Myocyte (in vitro differentiated cells): ENCODE results near the gene LRRC36. TPM values are rescaled to one million over a fixed set of nuclear protein-coding genes. Genes with fewer than 3 reads are reported as not detected.

ENCODE experiments used
- DNase-seq: peaks from one replicate; pipeline ENCODE4 v3.0.0-alpha.2; 2012; ENCODE audit warnings: low read depth
- total RNA-seq: library from RNA; depleted of rRNA; stranded (reverse); fragments of >200 nt; gene quantifications from 2 replicates; pipeline ENCODE4 v1.2.3, GENCODE V29; 2014

Gene LRRC36
- total RNA-seq, 1 donor from 2014 or later, result not detected

DNA sequence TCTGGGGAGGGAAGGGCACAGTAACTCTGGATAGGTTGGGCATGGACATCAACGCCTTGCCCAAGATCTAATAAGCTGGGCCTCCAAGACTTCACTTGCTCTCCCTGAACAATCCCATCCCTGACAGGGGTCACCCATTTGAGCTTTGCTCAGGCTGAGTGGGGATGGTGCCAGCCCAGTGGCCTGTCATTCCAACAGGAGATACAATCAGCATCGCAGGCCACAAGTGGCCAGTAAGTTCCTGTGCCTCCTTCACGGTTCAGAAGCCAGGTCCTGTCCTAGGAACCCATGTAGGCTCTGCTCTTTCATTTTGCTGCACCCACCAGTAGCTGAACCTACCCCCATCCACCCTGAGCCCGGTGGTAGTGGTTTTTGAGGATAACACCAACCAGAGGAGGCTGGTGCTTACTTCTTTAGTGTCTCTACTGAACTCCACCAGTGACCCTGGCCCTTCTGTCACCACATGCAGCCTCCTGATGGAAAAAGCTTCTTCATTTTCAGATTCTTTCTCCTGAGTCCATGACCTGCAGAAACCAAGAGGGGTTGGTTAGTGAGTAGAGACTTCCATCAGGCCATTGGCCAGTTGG is 32.4 kb upstream of the LRRC36 start:
- no peak for DNase-seq

DNA sequence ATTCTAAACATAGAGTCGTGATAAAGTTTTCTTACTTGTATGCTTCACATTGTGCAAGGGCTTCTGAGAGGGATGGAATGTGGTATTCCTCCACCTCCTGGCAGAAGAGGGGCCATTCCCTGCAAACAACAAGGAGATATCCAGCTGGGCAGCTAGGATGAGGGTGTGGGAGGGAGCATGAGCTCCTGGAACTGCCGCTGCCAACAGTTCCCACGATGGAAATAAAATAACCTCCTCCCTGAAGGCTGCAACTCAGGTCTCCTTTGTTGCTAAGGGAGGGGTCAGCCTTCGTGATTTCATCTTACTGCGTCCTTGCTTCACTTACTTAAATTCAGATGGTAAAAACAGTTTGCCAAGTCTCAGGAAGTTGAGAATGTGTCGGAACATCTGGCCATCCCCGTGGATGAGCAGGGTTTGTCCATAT is 31.7 kb upstream of the LRRC36 start:
- no peak for DNase-seq

DNA sequence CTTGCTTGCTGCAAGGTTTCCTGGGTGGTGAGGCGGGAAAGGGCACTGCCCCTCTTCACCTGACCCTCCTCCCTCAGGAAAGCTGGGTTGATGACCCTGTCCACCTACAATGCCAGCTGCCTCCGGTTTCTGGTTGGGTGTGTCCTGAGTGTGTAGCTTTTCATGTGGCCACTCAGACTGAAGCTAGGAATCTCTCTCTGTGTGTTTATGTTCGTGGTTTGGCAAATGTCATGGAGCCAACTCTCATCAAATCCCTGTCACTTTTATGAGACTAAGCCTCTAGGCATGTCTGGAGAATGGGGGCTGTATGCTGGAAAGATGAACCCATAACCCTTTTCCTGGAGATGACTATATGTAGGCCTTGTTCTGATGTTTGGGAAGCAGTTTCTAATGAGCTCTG is 30.2 kb upstream of the LRRC36 start:
- DNase-seq, result peak; percentile 62

DNA sequence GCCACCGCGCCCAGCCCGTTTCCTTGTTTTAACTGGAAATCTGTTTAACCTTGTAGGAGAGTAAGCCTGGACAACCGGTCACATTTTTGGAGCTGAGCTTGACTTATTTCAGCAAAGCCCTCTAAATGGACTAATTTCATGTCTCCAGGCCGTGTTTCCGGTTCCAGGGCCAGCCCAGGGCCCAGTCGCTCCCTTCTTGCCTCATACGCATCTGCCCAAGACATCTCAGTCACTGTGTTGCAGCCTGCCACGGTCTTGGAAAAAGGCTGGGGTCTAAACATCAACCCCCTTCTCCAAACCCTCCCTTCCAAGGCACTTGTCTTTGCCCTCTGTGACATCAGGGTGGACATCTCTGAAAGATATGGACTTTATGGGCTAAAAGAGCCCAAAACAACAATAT is 28.3 kb upstream of the LRRC36 start:
- no peak for DNase-seq

DNA sequence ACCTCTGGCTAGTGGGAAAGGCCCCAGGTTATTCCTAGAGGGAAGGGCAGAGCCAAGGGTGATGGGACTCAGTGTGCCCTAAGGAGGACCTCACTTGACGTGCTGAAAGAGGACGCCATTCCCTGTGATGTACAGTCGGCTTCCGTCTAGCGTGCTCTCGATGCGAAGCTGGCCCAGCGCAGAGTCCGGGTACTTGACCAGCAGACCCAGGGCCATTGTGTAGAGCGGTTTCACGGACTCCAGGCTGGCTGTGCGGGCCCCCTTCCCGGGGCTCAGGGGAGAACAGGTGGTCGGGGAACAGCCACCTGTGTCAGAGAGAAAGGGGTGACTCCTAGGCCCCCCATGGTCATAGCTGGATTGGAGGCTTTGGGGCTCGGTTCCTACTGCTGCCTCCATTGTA is 27.3 kb upstream of the LRRC36 start:
- no peak for DNase-seq

DNA sequence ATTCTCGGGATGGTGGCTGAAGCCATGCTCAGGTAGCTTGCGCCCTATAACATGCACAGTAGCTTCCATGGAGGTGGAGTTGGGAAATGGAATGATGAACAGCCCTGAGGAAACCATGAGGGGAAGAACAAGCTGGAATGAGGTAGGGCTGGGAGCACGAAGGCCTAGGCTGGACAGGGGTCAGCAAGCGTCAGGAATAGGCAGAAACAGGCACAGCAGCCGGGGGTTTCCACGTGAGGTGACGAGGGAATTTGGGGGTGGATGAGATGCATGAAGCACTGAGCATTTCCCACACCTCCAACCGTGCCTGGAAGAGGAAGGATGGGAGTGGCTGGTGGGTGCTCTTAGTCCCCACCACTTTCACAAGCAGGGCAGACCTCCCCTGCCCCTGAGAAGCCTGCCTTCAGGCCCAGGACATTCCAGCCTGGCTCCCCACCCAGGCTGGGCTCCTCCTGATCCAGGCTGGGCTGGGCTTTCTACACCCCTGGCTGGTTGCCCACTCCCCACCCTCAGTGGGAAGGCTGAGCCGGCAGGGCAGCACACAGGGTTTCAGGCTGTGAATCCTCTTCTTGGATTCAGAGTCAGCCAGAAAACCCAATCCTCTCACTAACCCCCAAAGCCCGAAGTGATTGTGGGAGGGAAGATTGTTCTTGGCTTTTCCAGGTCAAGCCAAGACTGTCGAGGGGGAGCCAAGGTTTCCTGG is 25.4 kb upstream of the LRRC36 start:
- peak; percentile 23 for DNase-seq

DNA sequence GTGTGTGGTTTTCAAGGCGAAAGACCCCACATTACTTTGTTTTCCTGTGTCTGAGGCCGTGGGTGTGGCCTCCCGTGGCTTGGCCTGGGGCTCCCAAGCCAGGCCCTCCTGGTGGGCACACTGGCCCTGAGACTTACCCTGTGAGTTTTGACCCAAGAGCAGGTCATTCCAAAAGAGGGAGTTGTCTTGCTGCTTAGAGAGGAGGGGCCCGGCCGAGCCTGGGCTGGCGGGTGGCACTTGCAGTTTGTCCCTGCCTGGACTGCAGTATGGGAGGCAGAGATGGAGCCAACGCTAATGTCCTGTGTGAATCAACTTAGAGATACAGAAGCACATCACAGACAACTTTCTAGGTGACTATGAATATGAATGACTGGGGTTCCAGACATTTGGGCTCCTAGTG is 24.5 kb upstream of the LRRC36 start:
- no peak for DNase-seq

DNA sequence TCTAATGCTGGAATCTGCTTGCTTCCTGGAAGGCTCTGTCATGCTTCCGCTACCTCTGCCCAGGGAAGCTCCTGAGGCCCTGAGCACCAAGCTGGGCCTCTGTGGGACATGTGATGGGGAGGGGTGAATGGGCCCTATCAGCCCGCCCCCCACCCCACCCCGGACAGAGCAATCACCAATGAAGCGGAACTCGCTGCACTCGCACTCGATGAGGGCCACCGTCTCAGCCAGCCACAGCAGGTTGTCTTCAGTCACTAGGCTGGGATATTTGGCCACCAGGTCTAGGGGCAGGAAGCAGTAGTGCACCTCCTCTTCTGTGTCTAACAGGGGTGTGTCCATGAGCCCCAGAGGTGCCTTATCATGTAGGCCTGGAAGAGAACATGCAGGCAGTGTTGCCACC is 23.6 kb upstream of the LRRC36 start:
- no peak for DNase-seq

DNA sequence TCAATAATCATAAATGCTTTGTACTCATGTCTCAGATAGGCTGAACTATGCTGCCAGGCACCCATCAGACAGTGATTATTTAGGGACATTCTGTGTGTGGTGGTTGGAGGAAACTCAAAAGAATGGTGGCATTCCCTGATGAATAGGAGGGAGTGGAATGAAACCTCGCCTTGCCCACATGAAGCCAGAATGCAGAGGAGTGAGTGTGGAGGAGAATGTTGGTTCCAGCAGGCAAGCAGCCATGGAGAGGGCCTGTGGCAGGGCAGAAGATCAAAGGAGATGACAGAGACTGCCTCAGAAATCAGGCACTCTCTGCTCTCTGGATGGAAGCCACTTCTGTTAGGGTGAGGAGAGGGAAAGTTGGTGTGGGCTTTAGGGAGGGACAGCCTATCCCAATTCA is 22.6 kb upstream of the LRRC36 start:
- peak; percentile 79 for DNase-seq

DNA sequence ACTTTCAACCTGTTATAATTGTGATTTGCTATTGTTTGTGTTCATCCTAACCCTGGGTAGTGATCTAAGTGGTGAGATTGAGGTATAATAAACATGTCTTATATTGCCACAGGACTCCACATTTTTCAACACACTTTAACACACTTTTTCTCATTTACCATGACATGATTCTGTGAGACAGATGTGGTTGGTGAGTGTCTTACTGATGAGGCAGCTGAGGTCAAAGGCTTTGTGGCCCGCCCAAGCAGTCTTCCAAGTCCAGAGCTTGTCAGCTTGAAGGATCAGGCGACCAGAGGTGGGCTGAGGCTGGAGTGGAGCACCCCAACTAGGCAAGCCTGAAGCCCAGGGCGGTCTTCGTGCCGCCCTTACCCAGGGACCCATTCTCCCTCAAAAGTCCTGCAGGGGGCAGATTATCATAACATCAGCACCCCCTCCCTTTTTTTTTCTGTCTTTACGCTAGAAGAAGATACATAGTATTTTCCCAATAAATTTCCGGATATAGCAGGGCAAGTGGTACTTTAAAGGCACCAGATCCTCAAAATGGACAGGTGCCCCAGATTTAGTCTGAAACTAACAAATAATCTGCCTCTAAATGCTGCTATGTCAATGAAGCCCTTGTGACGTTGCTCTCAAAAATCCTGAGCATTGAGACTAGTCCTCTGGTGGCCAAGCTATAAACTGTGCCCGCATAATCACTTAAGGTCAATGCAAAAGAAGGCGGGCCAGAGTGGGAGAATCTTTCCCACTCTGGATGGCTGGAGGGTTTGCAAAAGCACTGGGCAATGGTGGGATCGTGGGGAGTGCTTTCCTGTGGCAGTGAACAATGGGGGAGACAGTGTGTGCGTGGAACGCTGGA is 21.2 kb upstream of the LRRC36 start:
- no peak for DNase-seq

DNA sequence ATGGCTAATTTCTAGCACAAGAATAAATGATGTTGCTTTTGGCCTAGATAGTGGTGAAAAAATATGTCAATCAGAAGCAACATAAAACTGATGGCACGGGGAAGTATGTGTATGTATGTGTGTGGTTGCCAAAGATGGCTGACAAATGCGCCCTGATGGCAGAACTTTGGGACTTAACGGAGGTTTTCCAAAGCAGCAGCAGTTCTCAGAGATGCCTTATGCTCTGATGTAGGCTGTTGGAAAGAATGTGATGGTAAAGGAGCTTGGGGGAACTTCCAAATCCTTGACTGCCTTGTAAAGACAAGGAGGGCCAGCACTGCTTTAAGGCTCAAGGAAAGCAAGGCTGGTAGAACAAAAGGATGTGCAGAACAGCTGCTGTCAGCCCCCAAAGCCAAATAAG is 16.1 kb upstream of the LRRC36 start:
- DNase-seq, result no peak

DNA sequence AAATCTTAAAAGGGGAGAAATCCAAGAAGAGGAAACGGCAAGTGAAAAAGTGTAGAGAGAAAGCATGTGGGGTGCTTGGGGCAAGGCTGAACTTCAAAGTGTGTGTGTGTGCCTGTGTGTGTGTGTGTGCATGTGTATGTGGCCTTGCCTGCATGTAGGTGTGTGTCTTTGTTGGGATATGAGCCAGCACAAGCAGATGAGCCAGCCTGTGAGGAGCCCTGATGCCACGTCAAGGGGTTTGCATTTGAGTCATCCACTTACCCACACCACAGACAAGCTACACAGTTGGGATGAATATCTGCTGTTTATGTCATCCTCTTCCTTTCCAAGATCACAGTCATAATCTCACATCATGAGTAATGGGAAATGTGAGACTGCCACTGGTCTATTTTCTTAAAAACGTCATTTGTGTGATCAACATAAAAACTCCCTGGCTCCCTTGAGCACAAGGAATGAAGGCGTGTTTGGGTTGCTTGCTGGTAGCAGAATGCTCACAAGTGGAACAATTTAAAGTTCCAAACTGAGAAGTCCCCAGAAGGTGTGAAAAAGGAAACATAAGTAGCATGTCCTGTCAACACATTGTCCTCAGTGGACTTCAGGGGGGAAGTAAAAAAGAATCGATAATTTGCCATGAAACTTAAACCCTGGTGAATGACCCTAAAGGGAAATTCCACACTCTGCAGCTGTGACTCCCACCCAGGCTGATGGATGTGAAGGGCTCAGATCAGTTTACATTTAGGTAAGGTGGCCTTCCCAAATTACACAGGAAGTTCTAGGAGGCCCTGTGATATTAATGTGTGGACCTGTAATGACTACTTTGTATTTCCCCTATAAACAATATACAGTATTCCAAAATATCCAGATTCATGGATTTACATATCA is 14.8 kb upstream of the LRRC36 start:
- peak; percentile 93 for DNase-seq

DNA sequence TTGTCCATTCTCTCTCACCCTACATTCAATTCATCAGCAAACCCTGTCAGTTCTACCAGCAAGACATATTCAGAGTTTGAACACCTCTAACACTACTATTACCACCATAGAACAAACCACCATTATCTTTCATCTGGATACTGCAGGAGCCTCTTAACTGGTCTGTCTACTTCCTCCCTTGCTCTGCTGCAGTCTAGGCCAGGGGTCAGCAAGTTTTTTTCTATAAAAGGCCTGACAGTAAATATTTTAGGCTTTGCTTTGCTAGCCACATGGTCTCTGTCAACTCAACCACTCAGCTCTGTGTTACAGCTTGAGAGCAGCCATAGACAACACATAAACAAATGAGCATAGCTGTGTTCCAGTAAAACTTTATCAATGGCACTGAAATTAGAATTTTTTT is 13.9 kb upstream of the LRRC36 start:
- peak; percentile 6 for DNase-seq

DNA sequence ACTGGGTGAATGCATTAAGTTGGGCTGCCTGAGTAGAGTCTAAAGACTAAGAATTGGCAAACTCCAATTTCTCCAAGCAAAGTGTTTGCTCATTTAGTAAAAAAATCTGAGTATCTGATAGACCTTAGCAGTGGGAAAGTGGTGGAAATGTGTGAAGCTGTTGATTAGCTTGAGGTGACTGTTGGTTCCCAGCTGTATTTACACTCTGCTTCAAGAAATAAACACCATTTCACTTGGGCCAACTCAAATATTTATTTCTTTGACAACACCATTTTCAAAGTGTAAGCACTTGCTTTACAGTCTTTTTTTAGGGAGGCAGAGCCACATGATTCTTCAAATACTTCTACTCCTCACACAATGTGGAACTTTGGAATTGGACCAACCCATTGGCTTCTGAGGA is 8.8 kb upstream of the LRRC36 start:
- no peak for DNase-seq

DNA sequence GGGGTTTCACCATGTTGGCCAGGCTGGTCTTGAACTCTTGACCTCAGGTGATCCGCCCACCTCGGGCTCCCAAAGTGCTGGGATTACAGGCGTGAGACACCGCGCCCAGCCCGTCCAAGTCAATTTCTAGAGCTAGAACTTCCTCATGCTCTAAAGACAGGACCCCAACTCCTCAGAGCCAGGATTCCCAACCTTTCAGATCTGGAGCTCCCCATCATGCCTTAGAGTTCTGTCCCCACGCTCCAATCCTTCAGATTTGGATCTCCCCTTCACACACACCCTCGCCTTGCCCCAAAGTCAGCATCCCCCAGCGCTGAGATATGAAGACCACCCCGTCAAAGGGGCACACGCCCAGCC is 522 bp upstream of the LRRC36 start:
- no peak for DNase-seq

DNA sequence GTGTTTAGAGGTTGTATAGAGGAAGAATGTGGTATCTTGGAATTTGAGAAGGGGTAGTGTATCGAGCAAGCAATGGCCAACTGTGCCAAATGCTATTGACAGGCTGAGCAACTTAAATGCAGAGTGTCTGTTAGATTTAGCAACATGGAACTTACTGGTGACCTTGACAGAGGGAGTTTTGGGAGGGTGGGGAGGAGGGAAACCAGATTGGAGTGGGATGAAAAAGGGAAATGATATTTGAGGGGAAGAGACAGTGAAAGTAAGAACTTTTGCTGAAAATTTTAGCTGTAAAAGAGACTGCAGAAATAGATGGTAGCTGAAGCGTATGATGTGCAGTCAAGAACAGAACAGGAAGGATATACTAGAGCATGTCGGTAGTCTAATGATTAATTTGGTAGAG is 1.1 kb downstream of the LRRC36 start:
- no peak for DNase-seq

DNA sequence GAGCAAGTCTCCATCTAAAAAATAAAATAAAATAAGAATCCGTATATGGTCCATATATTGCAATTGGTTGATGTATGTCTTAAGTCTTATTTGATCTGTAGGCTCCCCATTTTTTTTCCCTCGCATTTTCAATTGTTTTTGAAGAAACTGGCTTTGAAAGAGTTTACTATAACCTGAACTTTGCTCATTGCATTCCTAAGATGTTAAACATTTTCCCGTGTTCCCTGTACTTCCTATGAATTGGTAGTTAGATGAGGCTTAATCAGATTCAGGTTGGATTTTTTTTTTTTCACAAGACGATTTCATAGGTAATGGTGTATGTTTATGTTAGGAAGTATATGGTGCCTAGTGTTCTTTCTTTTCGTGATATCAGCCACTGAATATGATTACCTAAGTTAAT is 3.3 kb downstream of the LRRC36 start:
- no peak for DNase-seq

DNA sequence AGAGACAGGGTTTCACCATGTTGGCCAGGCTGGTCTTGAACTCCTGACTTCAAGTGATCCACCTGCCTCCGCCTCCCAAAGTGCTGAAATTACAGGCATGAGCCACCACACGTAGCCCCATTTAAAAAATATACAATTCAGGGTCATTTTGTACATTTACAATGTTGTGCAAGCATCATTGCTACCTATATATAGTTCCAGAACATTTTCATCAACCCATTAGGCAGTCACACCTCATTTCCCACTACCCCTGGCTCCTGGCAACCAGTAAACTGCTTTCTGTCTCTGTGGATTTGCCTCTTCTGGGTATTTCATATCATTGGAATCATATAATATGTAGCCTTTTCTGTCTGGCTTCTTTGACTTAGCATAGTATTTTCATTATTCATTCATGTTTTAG is 6.7 kb downstream of the LRRC36 start:
- DNase-seq, result no peak

DNA sequence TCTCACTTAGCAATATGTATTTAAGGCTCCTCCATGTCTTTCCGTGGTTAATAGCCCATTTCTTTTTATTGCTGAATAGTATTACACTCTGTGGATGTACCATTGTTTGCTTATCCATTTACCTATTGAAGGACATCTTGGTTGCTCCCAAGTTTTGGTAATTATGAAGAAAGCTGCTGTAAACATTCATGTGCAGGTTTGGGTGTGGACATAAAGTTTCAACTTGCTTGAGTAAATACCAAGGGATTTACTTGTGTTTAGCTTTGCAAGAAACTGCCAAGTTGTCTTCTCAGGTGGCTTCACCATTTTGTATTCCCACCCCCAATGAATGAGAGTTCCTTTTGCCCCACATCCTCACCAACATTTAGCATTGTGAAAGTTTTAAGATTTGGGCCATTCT is 9.5 kb downstream of the LRRC36 start:
- DNase-seq, result no peak

DNA sequence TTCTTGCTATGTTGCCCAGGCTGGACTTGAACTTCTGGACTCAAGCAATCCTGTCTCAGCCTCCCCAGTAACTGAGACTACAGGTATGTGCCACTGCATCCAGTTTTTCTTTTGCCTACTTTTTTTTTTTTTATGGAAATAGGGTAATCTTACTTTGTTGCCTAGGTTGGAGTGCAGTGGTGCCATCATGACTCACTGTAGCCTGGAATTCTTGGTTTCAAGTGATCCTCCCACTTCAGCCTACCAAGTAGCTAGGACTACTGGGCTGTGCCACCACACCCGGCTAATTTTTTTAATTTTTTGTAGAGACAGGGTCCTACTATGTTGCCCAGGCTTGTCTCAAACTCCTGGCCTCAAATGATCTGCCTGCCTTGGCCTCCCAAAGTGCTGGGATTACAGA is 10.0 kb downstream of the LRRC36 start:
- DNase-seq, result no peak

DNA sequence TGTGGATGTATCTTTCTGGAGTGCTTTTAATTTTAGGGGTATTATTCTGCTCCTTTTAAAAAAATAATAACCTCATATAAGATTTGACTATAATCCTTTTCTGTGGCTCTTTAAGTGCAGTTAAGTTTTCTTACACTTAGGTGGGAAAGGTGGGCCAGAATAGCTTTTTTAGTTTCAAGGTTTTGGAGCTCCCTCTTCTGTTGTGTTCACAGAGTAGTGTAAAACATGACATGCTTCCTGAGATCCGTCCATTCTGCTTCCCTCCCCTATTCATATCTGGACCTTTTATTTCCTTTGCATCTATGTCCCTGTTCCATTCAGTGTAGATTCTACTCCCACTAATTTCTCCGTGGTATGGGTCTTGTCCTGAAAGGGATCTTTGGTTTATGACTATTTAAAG is 12.8 kb downstream of the LRRC36 start:
- DNase-seq, result peak; percentile 15

DNA sequence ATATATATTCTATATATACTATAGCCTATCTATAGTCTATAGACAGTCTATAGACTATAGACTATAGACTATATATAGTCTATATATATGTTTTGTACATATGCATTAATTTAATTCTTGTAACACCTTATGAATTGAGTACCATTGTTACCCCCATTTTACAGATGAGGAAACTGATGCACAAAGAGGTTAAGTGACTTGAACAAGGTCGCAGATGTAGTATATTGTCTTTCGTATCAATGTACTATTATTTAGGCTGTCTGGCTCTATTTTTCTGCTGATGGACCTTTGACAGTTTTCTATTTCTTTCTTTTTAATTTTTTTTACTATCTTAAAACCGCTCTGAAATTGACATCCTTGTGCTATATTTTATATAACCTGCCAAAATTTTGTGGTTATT is 14.6 kb downstream of the LRRC36 start:
- peak; percentile 15 for DNase-seq
